ENCODE results near the gene HDAC9.

Gene HDAC9

DNA sequence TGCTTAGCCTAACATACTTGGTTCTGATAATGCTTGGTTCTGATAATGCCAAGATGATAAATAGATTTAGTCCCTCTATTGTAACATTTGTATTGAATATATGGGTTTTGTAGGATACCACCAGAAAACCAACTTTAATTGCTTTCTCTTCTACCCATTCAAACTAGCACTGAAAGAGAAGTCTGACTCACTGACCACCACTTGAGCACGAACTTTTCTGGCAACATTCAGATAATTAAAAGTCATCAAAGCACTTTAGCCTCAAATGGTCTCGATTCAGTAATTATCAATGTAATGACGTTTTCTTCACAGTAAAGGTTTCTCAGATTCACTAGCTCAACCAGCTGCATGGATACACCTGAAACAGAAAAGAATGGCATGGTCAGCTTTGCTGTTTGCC lies 63.0 kb downstream of the HDAC9 start:
- DNase-seq (ENCODE audit: low read depth), result no peak

DNA sequence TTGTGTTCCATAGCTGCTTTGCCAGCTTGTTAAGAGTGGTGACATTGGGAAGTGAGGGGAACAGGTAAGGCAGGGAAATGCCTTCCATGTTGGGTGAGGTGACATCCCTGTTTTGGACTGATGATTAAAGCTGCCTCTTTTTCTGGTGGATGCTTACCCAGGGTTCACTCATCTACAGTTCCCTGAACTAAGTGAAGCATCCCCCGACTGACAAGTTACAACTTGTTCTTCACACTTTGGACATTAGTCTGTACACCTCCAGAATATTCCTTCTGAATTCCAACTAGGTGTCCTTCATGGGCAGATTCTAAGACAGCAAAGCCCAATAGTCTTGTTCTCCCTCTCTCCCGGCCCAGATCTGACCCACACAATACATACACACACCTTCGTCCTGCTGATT lies 63.4 kb downstream of the HDAC9 start:
- no peak for DNase-seq (ENCODE audit: low read depth)

DNA sequence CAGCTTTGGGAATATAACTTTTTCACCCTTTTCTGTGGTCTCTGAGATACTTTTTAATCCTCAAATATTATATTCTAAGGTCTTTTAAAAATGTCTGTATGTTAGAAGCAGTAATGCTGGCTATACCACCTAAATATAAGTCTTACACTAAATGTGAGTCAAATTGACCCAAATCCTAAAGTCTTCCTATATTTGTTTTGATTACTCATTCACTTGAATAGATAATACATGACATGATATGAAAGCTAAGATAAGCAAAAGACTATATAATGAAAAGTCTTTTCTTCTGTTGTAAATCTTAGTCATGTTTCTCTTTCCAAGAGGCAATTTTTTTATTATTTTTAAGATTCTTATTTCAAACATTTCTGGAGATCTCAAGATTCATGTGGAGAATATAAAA lies 64.2 kb downstream of the HDAC9 start:
- DNase-seq (ENCODE audit: low read depth), result no peak

DNA sequence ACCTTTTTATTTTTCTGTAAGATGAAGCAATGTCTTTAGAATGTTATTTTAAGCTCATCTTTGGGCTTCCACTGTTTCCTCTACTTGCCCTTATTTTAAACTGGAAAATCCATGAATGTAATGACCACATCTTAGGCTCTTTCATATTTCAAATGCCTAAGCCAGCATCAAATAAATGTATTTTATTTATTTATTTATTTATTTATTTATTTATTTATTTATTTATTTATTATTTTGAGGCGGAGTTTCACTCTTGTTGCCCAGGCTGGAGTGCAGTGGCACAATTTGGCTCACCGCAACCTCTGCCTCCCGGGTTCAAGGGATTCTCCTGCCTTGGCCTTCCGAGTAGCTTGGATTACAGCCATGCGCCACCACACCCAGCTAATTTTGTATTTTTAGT lies 69.2 kb downstream of the HDAC9 start:
- no peak for DNase-seq (ENCODE audit: low read depth)

DNA sequence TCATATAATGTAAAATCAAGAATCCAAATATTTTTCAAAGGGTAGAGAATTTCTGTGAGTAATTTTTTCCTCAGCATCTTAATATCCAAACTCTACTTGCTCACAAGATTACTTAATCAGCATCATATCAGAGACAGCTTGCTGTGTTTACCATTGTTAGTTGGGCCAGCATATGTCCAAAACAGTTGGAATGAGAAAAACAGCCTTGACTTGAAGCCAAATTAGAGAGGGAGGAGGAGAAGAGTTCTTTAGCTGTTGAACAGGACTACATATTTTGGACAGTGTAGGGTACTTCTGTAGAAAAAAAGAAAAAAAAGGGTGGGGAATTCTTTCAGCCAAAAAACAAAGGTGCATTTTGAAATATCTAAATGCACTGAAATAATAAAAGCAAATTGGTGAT lies 69.8 kb downstream of the HDAC9 start:
- no peak for DNase-seq (ENCODE audit: low read depth)

DNA sequence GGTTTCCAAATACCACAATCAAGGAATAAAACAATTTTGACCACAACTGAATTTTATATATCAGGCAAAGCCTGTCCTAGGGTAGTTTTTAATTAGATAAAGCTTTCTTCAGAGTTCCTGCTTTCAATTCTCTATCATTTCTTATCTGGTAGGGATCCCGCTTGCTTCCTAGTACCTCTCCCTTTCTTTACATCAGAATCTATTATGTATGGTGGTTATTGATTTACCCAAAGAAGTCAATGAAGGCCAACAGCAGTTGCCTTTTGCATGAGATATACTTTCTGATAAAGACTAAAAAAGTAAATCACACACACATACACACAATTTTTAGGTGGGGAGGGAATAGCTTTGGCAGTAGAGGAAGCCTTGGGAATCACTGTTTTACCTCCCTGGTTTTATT lies 70.7 kb downstream of the HDAC9 start:
- no peak for DNase-seq (ENCODE audit: low read depth)

DNA sequence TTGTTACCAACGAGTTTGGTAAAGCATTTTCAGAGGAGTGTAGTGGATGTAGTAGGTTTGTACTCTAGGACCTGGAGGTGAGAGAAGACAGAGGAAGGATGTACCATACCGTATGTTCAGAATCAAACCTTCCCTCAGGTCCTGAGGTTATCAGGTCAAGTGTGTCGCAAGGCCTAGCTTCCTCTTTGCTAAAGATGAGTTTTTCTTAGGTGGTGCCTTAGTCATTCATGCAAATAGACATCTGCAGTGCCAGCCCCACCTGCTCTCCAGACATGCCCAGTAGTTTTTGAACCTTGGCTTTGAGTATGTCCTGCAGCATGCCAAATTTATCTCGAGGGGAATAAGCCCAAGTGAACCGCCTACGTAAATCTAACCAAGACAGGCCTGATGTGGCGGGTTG lies 71.3 kb downstream of the HDAC9 start:
- DNase-seq (ENCODE audit: low read depth), result no peak

DNA sequence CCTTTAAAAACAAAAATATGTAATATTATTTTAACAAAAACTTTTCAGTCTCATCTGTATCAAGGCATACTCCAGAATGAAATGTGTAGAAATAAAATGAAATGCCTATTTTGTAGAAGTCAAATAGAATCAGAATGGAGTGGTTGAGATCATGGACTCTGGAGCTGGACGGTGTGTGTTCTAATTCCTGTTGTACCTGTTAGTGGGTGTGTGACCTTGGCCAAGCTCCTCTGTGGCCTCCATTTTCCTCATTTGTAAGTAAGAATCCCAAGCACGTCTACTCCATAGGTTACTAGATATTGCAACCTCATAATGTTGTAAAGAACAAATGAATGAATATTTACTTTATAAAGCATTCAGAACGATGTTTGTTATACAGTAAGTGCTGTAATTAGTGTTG lies 74.9 kb downstream of the HDAC9 start:
- DNase-seq (ENCODE audit: low read depth), result no peak

DNA sequence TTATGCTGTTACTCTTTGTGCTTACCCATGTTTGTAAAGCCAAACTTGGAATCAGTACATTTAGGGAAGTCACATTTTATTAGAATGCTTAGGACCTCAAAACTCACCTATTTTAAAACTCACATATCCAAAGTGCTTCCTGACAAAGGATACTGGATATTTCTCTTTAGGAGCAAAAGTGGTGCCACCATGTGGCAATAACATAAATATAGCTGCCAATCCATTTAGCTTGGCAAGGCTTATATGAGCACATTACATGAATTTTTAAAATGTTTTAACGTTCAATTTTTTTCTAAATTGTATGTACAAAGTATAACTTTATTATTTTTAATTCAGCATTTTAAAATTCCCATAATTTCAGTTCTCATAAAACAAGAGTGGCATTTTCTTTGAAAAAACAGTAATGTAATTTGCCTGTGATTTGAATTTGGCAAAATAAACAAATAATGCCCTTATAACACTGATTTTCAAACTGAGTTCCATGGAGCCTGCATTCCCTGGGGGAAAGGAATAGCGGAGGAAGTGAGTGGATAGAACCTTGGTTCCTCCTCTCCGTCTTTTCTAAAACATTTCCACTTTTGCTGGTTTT lies 75.4 kb downstream of the HDAC9 start:
- no peak for DNase-seq (ENCODE audit: low read depth)

DNA sequence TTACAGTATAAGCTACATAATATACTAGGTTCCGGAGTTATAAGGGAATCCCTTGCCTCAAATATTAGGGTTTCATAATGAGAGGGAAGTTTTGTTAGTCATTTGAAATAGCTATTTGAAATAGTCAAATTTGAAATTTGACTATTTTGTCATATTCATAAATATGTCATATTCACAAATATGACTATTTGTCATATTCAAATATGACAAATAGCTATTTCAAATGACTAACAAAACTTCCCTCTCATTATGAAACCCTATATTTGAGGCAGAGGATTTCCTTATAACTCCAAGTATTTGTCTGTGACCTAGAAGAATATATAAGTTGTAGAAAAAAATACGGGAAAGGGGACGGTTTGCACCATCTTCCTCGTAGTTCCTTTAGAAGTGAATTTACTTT lies 76.6 kb downstream of the HDAC9 start:
- DNase-seq (ENCODE audit: low read depth), result no peak

DNA sequence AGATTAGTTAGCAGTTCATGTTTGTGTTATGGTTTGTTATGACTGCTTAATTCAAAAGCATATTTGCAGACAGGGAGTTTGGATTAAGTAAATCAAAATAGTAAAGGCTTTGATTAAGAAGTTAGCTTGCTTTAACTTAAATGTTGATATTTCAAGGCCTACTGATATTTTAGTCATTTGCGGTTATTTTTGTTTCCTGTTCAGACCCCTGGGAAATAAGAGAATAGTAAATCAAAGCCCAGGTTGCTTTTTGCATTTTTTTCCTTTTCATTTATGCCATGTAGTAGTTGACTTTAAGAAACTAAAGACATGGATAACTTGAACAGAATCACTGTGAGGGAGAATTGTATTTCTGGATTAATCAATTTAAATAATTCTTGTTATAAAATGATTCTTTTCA lies 77.3 kb downstream of the HDAC9 start:
- DNase-seq (ENCODE audit: low read depth), result no peak

DNA sequence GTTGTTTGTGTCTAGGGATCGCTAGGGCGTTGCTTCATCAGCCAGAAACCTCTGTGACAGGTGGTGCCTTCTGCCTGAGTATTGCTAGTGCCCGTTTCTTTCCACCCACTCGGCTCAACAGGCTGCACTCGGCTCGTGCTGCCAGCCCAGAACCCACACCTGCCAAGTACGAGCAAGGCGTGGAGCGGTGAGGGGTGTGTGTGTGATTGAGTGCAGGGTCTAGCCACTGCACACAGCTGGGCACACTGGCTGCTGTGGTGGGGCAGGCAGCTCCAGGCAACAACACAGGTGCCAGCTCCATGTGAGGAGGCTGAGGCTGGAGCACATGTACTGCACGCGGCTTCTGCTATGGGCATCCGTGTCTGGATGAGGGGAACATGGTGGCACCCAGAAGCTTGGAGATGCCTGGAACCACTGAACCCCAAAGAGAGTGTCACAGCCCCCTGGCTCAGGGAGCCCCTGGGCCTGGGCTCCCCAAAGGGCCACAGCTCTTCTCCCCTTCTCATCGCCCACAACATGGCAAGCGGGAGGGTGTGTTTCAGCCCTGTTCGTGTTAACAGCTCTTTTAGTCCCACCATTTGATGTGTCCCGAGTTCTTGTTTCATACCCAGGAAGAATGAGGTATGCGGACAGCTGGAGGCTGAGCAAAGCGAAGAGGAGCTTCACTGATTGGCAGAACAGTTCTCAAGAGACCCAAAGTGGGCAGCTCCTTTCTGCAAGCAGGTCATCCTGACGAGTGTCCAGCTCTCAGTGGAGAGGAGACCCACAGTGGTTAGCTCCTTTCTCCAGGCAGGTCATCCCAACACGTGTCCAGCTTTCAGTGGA lies 78.1 kb downstream of the HDAC9 start:
- no peak for DNase-seq (ENCODE audit: low read depth)

DNA sequence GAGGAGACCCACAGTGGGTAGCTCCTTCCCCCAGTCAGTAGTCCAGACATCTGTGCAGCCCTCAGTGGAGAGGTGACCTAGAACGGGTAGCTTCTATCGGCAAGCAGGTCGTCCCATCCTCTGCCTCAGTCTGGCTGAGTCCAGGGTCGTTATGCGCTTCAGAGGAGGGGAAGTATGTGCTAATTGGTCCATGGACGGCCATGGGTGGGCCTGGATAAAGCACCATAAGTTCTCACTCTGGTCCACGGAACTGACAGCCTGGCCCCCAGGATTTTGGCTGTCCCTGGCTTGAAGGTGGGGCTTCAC lies 78.6 kb downstream of the HDAC9 start:
- no peak for DNase-seq (ENCODE audit: low read depth)

DNA sequence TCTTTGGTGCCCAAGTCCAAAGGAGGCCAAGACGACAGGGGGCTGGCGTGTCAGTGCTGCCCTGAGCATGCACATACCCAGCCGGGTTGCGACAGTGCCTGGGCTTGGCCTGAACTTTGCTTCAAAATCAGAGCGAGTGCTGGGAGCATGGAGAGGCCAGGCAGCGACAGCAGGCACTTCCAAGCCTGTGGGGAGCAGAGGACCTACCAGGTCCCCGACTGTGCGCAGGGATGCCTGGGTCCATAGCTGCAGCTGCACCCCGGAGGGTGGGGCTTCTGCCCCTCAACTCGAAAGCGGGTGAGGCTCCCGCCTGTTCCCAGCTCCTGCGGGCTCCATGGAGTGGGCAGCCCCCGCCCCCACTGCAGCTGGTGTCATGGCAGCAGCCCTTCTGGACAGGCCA lies 79.1 kb downstream of the HDAC9 start:
- no peak for DNase-seq (ENCODE audit: low read depth)

DNA sequence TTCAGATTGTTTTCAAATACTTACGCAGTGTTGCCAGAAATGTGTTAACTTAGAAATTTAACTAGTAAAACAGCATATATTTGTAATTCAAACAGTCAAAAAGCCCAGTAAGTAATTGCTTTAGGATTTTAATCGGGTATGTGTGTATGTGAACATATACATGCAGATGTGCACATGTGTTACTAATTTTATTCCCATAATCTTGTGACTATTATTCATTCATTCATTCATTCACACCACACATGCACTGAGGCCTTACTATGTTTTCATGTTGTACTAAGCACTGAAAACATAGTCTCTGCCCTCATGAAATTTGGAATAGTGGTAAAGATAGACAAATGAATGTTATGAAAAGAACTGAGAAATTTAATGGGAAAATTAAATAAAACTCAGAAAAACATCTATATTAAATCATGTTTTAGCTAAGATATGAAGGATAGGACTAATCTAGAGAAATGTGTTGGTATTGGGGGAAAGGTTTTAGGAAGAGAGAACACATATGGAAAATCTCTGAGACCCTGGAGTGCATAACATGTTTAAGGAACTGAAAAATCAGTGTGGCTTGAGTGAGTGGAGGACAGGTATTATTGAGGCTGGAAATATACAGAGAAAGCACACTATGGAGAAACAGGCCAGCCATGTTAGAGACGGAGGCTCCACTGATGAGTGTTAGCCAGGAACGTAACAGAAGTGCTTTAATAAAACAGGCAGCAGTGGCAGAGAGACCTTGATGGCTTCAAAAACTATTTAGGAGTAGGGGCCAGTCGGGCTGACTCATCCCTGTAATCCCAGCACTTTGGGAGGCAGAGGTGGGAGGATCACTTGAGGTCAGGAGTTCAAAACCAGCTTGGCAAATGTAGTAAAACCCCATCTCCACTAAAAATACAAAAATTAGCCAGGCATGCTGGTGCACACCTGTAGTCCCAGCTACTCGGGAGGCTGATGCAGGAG lies 80.3 kb downstream of the HDAC9 start:
- no peak for DNase-seq (ENCODE audit: low read depth)

DNA sequence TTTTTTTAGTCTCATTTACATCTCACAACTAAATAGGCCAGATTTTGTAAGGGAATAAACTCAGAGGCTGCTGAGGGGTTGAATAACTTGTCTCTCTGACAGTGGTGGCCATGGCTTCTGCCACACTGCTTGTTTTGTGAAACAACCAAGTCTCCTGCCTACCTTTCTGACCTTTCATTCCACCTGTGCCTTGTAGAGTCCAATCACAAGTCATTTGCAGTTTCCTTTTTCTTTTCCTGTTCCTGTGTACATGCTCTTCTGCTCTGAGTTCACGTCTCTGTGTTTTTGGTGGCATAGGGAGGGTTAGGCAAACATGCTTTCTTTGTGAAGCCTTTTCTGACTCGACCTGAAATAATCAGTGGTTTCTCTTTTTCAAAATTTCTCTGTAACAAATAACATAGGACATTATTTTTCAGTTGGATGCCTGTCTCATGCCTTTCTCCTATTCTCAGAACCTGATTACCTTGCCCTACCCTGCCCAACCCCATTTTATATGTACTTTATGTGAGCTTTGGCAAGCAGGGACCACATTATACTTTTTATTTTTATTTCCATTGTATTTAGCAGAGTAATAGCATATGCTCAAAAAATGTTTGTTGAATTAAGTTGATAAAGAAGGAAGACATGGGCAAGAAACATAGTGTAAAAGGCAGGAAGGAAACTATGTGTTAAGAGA lies 81.7 kb downstream of the HDAC9 start:
- no peak for DNase-seq (ENCODE audit: low read depth)

DNA sequence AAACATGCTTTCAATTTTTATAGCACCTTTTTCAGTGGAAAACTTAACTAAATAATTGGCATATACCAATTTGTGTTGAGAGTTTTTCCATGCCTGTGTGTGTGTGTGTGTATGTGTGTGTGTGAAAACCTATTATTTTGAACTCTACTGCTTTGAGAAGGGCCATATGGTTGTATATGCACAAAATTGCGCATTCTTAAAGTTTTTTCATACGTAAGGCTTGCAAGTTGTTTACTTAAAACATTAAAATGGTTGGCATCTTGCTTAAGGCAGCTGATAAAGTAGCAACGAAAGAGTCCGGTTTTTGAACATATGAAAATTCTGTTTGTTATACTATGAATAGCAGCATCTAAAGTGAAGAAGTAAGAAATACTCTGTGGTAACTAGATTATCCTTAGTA lies 84.1 kb downstream of the HDAC9 start:
- DNase-seq (ENCODE audit: low read depth), result no peak

DNA sequence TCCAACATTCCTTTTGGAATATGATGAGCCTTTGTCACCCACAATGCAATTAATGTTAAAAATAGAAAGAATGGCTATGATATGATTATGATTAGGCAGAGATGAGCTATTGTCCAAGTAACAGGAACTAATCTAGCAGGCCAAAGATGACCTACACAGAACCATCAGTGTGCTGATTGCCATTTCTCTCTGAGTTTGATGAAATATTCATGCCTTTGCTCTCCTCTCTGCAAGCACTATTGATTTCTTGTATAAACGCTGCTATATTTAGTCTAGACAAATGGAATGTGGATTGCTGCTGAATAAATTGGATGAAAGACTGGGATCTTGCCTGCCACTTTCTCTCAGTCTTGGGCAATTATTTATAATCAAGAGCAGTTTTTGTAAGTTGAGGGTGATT lies 85.4 kb downstream of the HDAC9 start:
- DNase-seq (ENCODE audit: low read depth), result no peak

DNA sequence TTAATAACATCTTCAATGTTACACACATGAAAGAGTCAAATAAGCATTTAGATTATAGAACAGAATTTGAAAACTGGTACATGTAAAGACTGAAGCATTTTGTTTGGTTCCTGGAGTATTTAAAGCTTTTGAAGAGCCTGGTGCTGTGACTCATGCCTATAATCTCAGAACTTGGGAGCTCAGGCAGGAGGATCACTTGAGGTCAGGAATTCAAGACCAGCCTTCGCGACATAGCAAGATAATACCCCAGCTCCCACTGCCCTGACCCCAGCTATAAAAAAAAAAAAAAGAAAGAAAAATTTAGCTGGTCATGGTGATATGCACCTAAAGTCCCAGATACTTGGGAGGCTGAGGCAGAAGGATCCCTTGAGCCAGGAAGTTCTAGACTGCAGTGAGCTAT lies 87.8 kb downstream of the HDAC9 start:
- DNase-seq (ENCODE audit: low read depth), result no peak

DNA sequence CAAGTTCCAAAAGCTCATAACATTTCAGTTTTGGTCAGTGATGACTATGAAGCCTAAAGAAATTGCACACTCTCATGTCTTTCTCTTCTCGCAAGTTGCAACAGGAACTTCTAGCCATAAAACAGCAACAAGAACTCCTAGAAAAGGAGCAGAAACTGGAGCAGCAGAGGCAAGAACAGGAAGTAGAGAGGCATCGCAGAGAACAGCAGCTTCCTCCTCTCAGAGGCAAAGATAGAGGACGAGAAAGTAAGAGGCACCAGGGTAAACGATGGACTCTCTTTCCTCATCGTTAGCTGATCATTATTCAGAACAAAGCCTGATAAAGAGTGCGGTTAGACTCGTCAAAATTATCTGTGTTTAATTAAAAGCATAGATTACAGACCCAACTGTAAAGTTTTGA lies 94.7 kb downstream of the HDAC9 start:
- no peak for DNase-seq (ENCODE audit: low read depth)

DNA sequence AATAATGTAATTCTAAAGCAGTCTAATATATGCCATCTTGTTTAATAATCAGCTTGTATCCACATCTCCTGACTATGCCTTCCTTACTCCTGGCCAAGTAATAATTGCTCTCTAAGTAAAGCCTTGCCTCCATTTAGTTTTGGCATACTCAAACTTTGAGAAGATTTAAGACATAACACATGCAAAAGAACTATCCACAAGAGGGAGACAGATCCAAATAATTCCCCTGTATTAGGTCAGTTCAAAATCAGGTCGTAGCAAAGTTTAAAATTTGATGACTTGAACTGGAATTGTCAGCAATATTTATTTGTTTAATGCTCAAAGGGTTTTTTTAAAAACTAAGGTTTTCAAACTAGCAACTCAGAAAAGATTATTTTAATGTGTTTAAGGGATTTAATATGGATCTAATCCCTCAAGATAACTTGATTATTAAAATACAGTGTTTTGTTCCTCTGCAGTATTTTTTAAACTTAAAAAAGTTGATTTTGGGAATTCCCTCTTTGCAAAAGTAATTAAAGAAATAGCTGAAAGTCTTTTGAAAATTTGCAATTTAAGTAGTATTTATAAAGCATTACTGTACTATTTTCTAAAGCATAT lies 95.3 kb downstream of the HDAC9 start:
- no peak for DNase-seq (ENCODE audit: low read depth)

DNA sequence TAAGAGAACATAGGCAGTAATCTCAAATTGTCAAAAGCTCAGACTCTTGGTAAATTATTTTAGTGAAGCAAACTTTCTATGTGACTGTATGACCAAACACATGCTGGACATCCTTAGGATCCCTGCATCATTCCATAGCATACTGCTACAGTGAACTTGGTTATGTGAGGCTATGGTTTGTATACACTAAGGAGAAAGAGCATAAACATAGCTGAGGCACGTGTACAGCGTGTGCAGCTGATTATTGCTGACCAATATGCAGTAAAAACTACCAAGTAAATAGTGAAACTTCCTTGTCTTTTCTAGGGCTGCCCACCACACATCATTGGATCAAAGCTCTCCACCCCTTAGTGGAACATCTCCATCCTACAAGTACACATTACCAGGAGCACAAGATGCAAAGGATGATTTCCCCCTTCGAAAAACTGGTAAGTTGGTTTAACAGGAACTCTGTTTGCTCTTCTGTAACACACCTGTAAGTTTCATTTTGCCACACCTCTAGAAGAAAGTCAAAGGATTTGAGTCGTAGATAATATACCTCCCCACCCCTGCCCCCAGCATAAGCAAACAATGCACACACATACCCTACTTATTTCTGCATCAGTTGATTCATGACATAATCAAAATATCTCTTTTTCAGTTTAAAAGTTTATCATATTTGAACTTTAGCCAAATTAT lies 98.2 kb downstream of the HDAC9 start:
- DNase-seq (ENCODE audit: low read depth), result no peak

All from activated T-helper 1 cell treated with Interleukin-2 at 50 U/mL for 16 hours (primary cell).